D341Med (cell line): Measurements from ENCODE around the gene HMHB1.
"Not testable (repeated sequence)": the region's sequence is repeated elsewhere in the genome, so short reads cannot be mapped to it uniquely, and the experiment has no call there.

ENCODE experiments used
- DNase-seq: peaks from one replicate; pipeline ENCODE4 v3.0.0; 2012; ENCODE audit warnings: low spot score

Gene HMHB1

DNA sequence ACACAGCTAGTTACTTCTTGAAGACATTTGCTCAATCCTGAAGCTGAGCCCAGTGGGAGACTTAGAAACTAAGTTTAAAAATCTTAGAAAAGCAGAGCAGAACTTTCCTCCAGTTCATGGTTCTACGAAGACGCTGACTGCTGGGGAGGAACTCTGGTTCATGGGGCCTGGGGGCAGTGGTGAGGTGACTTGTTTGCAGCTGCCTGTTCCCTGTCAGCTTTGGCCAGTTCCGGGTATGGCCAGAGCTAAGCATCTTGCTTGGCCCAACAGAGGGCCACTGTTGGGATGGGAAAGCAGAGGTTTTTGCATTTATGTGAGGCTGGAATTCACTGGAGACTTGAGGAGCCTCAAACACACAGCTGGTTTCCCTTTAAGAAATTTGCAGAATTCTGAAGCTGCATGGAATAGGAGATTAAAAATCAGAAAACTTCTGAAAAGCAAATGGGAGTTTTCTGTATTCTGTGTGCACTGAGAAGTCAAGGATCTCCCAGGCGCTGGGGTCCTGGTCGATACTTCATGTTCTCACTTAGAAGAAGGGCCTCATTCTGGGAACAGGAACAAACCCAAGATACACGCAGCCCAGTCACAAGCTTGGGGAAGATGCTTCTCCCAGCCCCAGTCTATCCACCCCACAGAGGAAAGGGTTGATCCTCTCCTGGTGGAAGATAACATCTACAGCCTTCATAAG lies 10.6 kb upstream of the HMHB1 start:
- DNase-seq: no peak

- no peak for DNase-seq
Observed at GRCh38 chr5:143805861-143806260, 6.1 kb upstream of the HMHB1 start.

GRCh38 chr5:143806579-143806978 lies 5.4 kb upstream of the HMHB1 start:
- DNase-seq: no peak

GRCh38 chr5:143807401-143807800 lies 4.6 kb upstream of the HMHB1 start:
- no peak for DNase-seq

GRCh38 chr5:143816370-143816769 lies 4.4 kb downstream of the HMHB1 start:
- not testable (repeated sequence) for DNase-seq

GRCh38 chr5:143819716-143820115 lies 7.8 kb downstream of the HMHB1 start:
- DNase-seq: no peak

DNA sequence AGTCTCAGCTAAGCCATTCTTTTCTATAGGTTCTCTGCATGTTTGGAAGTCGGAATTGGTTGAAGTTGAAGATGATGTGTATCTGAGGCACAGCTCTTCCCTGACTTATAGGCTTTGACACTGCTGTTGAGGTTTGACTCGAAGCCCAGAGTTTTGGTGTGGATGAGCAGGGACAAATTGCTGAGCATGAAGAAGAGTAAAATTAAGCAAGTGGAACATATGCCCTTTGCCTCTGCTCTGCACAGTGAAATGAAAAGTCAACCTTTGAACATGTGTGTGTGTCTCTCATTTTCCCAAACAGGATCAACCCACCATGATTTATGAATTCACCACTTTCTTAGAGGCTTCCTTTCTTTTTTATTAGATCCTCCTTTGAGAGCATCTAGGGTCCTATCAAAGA lies 8.5 kb downstream of the HMHB1 start:
- no peak for DNase-seq

- peak; percentile 87 for DNase-seq
Observed at GRCh38 chr5:143824851-143825720, 13.1 kb downstream of the HMHB1 start.

GRCh38 chr5:143826951-143827444 lies 15.0 kb downstream of the HMHB1 start:
- no peak for DNase-seq

DNA sequence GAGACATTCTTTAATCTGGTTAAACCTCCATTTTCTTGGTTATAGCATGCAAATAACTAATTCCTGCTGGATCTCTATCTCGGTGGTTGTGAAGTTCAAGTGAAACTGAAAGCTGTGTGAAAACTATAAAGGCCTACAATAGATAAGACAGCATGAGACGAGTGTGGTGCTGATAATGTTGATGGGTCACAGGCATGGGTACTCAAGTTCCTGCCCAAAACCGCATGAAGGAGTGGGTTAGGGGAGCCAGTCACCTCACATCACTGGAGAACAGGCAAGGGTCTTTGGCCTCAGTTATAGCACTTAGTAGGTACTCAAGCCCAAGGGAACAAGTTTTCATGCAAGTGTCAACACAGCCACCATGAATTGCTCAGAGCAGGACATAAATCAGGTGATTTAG lies 16.7 kb downstream of the HMHB1 start:
- no peak for DNase-seq

GRCh38 chr5:143833177-143833576 lies 21.2 kb downstream of the HMHB1 start:
- no peak for DNase-seq

- no peak for DNase-seq
Observed at GRCh38 chr5:143835251-143835650, 23.3 kb downstream of the HMHB1 start.

- no peak for DNase-seq
Observed at GRCh38 chr5:143836161-143836725, 24.3 kb downstream of the HMHB1 start.

GRCh38 chr5:143837306-143837848 lies 25.4 kb downstream of the HMHB1 start:
- no peak for DNase-seq

DNA sequence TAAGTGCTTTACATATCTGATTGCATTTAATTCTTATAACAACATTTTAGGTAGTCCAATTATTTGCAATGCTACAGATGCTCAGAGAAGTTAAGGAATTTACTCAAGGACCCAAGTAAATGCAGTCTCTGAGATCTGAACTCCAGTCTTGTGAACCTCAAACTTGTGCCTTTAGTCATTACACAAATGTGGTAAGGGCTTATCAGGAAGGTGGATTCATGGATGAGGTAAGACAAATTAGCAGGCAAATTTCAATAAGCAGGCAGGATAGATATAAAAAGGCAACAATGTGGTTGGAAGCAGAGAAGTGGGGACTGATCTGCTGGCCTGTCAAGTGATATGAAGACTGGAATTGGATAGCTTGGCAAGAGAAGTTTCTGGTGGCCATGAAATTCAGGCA lies 29.5 kb downstream of the HMHB1 start:
- no peak for DNase-seq

- DNase-seq: no peak
Observed at GRCh38 chr5:143842920-143843319, 31.0 kb downstream of the HMHB1 start.

DNA sequence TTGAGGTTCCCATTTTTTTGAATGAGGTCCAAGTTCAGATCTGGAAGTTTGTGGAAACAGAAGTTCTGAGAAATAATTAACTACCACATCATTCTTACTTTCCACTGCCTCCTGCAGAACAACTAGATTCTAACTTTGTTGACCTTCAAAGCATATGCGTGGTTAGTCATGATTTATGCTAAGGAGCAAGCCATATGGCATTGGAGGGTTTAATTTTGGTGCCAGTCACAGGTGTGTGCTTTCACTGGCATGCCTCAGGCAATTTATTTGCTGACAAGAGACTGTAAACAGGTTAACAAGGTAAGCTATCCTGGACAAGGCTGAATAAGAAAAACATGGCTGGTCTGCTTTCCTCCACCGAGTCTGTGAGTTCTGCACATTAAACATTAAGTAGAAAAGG lies 31.5 kb downstream of the HMHB1 start:
- no peak for DNase-seq

DNA sequence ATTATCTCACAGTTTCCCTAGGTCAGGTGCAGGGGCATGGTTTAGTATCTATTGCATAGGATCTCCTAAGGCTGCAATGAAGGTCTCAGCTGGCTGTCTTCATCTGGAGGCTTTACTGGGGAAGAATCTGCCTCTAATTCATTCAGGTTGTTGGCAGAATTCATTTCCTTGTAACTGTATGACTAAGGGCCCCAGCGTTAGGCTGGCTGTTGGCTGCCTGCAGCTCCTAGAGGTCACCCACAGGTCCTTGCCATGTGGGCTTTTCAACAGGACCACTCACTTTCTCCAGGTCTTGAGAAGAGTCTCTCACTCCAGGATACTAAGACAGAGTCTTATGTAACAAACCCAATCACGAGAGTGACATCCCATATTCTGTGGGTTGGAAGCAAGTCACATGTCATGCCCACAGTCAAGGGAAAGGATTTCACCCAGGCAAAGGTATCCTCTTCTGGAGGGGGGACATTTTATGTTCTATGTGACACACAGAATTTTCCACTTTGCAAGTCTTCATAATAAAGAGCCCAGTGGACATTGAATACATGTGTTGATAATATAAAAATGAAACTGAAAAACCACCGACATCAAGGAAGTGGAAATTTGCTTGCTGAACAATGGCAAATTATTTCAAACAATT lies 38.2 kb downstream of the HMHB1 start:
- no peak for DNase-seq

DNA sequence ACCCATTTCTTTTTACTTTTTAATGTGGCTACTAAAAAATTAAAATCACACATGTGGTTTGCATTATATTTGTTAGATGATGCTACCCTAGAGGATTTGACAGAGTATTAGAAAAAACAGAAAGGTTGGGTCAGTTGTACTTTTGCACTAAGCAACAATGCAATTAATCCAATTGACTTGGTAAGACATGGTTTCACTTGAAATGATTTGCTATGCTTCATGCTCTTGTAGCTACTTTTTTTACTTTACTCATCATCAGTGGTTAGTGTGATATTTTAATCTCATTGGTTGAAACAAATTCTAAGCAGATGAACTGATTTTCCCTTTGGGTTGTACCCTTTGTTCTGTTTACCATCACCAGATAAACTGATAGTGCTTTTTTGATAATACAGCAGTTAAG lies 39.4 kb downstream of the HMHB1 start:
- DNase-seq: no peak

- DNase-seq: no peak
Observed at GRCh38 chr5:143860211-143860610, 48.2 kb downstream of the HMHB1 start.

GRCh38 chr5:143862271-143862670 lies 50.3 kb downstream of the HMHB1 start:
- no peak for DNase-seq

- DNase-seq: no peak
Observed at GRCh38 chr5:143865426-143866025, 53.6 kb downstream of the HMHB1 start.
